HCT116 (cell line): Measurements from ENCODE around the gene TNIK. TPM values are rescaled to one million over a fixed set of nuclear protein-coding genes. Genes with fewer than 3 reads are reported as not detected.

Experiments used
- EGR1 ChIP-seq: IDR thresholded peaks from 2 replicates; pipeline ENCODE4 v1.6.1; 2012; ENCODE audit warnings: low read depth
- EZH2 ChIP-seq: fragments of 200-600 bp; sonication (generic); IDR thresholded peaks from 2 replicates; pipeline ENCODE4 v1.6.1; 2017; ENCODE audit warnings: antibody characterized with exemption, mixed run types
- FOSL1 ChIP-seq: IDR thresholded peaks from 2 replicates; pipeline ENCODE4 v1.6.1; 2012; ENCODE audit warnings: low read depth
- RAD21 ChIP-seq: IDR thresholded peaks from 2 replicates; pipeline ENCODE4 v1.6.1; 2012; ENCODE audit warnings: low read depth, mild to moderate bottlenecking
- SIN3A ChIP-seq: IDR thresholded peaks from 2 replicates; pipeline ENCODE4 v1.6.1; 2012; ENCODE audit warnings: low read depth
- SP1 ChIP-seq: IDR thresholded peaks from 2 replicates; pipeline ENCODE4 v1.6.1; 2012; ENCODE audit warnings: low read depth
- ZFX ChIP-seq: fragments of 450-650 bp; IDR thresholded peaks from 2 replicates; pipeline ENCODE4 v1.6.1; 2017
- total RNA-seq: library from RNA; stranded (reverse); gene quantifications from one replicate; pipeline ENCODE4 v1.2.1, GENCODE V29; 2021; ENCODE audit not compliant: unreplicated experiment
- TF ChIP-seq, protein P1 (sequence below): IDR thresholded peaks from 2 replicates; pipeline ENCODE4 v1.6.1; 2011; ENCODE audit warnings: mild to moderate bottlenecking, low read length, moderate library complexity; ENCODE audit not compliant: insufficient replicate concordance; ENCODE audit errors: extremely low read depth
- TF ChIP-seq, protein P2 (sequence below): IDR thresholded peaks from 2 replicates; pipeline ENCODE4 v1.6.1; 2012
- TF ChIP-seq, protein P3 (sequence below), 3 experiments: fragments of 200-600 bp in 1 of 3; sonication (generic) in 1 of 3; IDR thresholded peaks in 2 of 3; conservative IDR thresholded peaks in 1 of 3; 2 replicates each; pipeline ENCODE4 v1.5.1; 2012 to 2017; ENCODE audit warnings: low read depth in 2 of 3, low read length in 2 of 3, antibody characterized with exemption in 1 of 3, borderline replicate concordance in 1 of 3, control low read depth in 1 of 3, mild to moderate bottlenecking in 1 of 3, mixed read lengths in 1 of 3, mixed run types in 1 of 3, moderate library complexity in 1 of 3; ENCODE audit not compliant: insufficient read depth in 1 of 3

TNIK gene
- total RNA-seq, 1 experiment from 2014 or later, result 24.1 TPM

DNA sequence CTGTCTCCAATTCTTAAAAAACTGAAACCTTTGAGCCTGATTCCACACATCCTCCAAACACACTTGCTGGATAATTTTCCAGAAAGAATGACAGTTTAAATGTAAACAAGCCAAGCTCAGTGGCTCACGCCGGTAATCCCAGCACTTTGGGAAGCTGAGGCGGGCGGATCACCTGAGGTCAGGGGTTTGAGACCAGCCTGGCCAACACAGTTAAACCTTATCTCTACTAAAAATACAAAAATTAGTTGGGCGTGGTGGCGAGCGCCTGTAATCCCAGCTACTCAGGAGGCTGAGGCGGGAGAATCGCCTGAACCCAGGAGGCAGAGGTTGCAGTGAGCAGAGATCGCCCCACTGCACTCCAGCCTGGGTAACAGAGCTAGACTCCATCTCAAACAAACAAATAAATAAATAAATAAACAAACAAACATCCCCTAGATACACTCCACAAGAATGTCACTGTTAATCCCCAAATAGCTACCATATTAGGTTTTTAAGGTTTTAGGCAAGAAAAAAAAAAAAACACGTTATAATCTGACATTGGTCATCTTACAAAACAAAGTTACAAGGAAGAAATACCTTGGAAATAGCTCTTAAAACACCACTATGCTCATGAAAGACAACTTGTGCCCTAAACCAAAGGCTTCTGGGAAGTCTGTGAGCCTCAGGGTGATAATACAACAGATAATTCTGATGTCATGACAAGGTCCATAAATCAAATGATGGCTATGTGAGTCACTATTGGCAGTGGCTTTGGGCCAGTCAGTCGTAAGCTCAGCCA is 13.2 kb downstream of the TNIK start (continued):
- TF ChIP-seq, protein P1, sequence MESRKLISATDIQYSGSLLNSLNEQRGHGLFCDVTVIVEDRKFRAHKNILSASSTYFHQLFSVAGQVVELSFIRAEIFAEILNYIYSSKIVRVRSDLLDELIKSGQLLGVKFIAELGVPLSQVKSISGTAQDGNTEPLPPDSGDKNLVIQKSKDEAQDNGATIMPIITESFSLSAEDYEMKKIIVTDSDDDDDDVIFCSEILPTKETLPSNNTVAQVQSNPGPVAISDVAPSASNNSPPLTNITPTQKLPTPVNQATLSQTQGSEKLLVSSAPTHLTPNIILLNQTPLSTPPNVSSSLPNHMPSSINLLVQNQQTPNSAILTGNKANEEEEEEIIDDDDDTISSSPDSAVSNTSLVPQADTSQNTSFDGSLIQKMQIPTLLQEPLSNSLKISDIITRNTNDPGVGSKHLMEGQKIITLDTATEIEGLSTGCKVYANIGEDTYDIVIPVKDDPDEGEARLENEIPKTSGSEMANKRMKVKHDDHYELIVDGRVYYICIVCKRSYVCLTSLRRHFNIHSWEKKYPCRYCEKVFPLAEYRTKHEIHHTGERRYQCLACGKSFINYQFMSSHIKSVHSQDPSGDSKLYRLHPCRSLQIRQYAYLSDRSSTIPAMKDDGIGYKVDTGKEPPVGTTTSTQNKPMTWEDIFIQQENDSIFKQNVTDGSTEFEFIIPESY, result peak; percentile 34
- TF ChIP-seq SP1, result peak; percentile 88
- TF ChIP-seq, protein P2, sequence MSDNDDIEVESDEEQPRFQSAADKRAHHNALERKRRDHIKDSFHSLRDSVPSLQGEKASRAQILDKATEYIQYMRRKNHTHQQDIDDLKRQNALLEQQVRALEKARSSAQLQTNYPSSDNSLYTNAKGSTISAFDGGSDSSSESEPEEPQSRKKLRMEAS, result 0 out of 2 replicates have a peak, but pooled peaks have one; percentile 41
- no peak for TF ChIP-seq EZH2
- TF ChIP-seq SIN3A, result 0 out of 2 replicates have a peak, but pooled peaks have one; percentile 41
- no peak for TF ChIP-seq ZFX
- no peak for TF ChIP-seq EGR1
- peak; percentile 11; the same call in 1 of the 2 replicates for TF ChIP-seq RAD21
- TF ChIP-seq, protein P3, sequence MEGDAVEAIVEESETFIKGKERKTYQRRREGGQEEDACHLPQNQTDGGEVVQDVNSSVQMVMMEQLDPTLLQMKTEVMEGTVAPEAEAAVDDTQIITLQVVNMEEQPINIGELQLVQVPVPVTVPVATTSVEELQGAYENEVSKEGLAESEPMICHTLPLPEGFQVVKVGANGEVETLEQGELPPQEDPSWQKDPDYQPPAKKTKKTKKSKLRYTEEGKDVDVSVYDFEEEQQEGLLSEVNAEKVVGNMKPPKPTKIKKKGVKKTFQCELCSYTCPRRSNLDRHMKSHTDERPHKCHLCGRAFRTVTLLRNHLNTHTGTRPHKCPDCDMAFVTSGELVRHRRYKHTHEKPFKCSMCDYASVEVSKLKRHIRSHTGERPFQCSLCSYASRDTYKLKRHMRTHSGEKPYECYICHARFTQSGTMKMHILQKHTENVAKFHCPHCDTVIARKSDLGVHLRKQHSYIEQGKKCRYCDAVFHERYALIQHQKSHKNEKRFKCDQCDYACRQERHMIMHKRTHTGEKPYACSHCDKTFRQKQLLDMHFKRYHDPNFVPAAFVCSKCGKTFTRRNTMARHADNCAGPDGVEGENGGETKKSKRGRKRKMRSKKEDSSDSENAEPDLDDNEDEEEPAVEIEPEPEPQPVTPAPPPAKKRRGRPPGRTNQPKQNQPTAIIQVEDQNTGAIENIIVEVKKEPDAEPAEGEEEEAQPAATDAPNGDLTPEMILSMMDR (IDR thresholded peaks at IDR 0.05 in 2 of 3, conservative IDR thresholded peaks at IDR 0.05 in 1 of 3; ENCODE audit: borderline replicate concordance in 1 of 3, insufficient read depth in 1 of 3, low read depth in 2 of 3, low read length in 2 of 3), result no peak
- TF ChIP-seq FOSL1, result peak; percentile 97
- TF ChIP-seq, all 23 proteins: peak for 11
